OCI-LY7 (cell line): Measurements from ENCODE around the gene FOXP1.

Experiments
- EZH2phosphoT487 ChIP-seq: fragments of 200-600 bp; sonication (generic); IDR thresholded peaks from 2 replicates; pipeline ENCODE4 v1.6.1; 2018; ENCODE audit warnings: low read depth, borderline replicate concordance, mild to moderate bottlenecking, mixed run types, antibody characterized with exemption, low read length, moderate library complexity, mixed read lengths
- TF ChIP-seq, protein P1 (sequence below): fragments of 200-600 bp; sonication (generic); conservative IDR thresholded peaks from 2 replicates; pipeline ENCODE4 v1.5.1; 2014; ENCODE audit warnings: mild to moderate bottlenecking, antibody characterized with exemption, low read length, moderate library complexity, mixed read lengths

DNA sequence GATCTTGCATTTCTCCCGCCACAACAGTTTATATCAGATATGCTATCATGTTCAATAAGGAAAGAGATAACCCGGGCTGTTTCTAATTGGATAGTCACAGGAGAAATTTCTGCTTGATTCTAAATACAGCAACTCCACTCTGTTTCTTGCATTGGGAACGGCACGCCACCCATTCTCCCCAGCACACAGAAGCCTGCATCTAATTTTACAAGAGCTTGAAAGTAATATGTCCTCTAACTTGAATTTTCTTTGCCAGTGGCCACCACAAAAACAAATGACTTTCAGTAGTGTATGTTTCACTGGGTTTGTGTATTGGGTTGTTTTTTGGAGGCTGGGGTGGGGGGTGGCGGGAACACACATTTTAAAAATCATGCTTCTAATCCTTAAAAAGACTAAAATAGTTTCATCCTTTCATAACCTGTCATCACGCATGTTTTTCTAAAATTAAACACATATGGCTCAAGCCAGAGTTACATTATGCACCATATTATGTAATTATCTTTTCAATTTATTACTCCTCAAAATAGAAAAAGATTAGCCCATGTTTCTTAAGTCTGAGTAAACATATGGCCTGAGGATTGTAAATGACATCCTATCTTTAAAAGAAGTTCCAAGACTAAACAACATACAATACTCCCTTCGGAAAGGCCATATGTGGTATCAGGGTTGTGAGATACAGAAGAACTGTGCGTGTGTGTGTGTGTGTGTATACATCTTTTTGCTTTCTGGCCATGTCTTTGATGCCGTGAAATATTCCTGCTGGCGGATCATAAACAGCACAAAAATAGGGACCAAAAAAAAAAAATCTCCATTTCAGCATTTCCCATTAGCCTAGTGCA lies 176.3 kb downstream of the FOXP1 start:
- TF ChIP-seq, protein P1, sequence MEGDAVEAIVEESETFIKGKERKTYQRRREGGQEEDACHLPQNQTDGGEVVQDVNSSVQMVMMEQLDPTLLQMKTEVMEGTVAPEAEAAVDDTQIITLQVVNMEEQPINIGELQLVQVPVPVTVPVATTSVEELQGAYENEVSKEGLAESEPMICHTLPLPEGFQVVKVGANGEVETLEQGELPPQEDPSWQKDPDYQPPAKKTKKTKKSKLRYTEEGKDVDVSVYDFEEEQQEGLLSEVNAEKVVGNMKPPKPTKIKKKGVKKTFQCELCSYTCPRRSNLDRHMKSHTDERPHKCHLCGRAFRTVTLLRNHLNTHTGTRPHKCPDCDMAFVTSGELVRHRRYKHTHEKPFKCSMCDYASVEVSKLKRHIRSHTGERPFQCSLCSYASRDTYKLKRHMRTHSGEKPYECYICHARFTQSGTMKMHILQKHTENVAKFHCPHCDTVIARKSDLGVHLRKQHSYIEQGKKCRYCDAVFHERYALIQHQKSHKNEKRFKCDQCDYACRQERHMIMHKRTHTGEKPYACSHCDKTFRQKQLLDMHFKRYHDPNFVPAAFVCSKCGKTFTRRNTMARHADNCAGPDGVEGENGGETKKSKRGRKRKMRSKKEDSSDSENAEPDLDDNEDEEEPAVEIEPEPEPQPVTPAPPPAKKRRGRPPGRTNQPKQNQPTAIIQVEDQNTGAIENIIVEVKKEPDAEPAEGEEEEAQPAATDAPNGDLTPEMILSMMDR: no peak
- no peak for TF ChIP-seq EZH2phosphoT487
